GM12801 (cell line): Measurements from ENCODE around the gene ALDH5A1.

Source experiments
- TF ChIP-seq, protein P1 (sequence below): IDR thresholded peaks from one replicate; pipeline ENCODE4 v1.5.1; 2011; ENCODE audit warnings: control low read depth; ENCODE audit not compliant: insufficient read length; ENCODE audit errors: extremely low read depth

The ALDH5A1 gene

DNA sequence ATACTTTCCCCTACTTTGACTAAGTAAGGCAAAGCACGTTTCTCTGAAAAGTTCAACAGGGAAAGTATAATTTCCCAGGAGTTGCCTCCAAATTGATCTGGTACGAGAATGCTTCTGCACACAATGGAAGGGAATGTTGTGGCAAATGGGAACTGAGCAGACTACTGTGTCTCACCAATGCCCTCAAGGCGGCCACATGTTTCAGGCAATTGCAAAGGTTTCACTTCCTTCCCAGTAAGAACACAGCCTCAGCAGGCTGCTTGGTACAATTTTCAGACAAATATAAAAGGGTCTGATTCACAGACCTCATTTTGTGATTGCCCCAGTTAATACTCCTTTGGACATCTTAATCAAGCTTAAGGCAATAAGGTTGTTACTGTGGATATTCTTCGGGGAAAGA, 80.0 kb downstream of the ALDH5A1 start:
- TF ChIP-seq, protein P1, sequence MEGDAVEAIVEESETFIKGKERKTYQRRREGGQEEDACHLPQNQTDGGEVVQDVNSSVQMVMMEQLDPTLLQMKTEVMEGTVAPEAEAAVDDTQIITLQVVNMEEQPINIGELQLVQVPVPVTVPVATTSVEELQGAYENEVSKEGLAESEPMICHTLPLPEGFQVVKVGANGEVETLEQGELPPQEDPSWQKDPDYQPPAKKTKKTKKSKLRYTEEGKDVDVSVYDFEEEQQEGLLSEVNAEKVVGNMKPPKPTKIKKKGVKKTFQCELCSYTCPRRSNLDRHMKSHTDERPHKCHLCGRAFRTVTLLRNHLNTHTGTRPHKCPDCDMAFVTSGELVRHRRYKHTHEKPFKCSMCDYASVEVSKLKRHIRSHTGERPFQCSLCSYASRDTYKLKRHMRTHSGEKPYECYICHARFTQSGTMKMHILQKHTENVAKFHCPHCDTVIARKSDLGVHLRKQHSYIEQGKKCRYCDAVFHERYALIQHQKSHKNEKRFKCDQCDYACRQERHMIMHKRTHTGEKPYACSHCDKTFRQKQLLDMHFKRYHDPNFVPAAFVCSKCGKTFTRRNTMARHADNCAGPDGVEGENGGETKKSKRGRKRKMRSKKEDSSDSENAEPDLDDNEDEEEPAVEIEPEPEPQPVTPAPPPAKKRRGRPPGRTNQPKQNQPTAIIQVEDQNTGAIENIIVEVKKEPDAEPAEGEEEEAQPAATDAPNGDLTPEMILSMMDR, result no peak

GRCh38 chr6:24576447-24576846, 81.7 kb downstream of the ALDH5A1 start:
- TF ChIP-seq, protein P1, result no peak

DNA sequence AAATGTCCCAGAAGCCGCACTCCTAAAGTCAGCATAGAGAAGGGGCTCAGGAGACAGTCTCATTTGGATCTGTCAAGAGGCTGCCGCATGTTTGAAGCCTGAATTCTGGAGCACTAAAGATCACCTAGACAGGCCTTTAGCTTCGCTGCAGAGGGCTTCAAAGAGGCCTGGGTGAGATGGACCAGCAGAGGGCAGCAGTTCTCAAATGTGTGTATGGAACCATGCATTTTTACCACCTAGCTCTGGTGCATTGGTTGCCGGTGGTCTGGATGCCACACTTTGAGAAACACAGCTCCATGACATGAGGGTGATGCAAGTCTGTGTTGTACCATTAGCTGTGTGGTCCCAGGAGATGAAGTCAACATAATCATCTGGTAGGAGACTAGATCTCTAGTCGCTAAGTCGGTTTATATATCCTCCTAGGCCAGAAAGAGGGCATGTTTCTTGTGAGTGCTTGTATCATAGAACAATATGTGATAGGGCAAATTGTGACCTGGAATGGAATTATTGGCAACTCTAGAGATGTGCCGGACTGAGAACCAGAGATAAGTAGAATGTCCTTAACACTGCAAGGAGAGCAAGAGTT, 86.4 kb downstream of the ALDH5A1 start:
- TF ChIP-seq, protein P1, result no peak

GRCh38 chr6:24583463-24584381, 89.0 kb downstream of the ALDH5A1 start:
- TF ChIP-seq, protein P1, result no peak

GRCh38 chr6:24584382-24584720, 89.6 kb downstream of the ALDH5A1 start:
- TF ChIP-seq, protein P1, result no peak
